ENCODE measurements around the gene RPUSD3.
"Not testable (repeated sequence)": the region's sequence is repeated elsewhere in the genome, so short reads cannot be mapped to it uniquely, and the experiment has no call there.

Gene RPUSD3

GRCh38 chr3:9865125-9865637 is 21.4 kb upstream of the RPUSD3 start:
- DNase-seq: not testable (repeated sequence)

- peak in 49 of 56 donors; percentile 10 to 84 (median 55) for DNase-seq
These were observed 20.6 kb upstream of the RPUSD3 start for GRCh38 chr3:9864200-9864927.

- DNase-seq: no peak
These were observed 19.4 kb upstream of the RPUSD3 start for GRCh38 chr3:9863058-9863772.

- peak in 1 of 56 donors; percentile 27 for DNase-seq
These were observed 18.7 kb upstream of the RPUSD3 start for GRCh38 chr3:9862391-9863057.

GRCh38 chr3:9861626-9862130 is 17.9 kb upstream of the RPUSD3 start:
- DNase-seq: no peak

- DNase-seq: no peak
These were observed 17.4 kb upstream of the RPUSD3 start for GRCh38 chr3:9861201-9861600.

- no peak for DNase-seq
These were observed 15.8 kb upstream of the RPUSD3 start for GRCh38 chr3:9859530-9860025.

GRCh38 chr3:9855594-9855993 is 11.8 kb upstream of the RPUSD3 start:
- no peak for DNase-seq

GRCh38 chr3:9854291-9854940 is 10.6 kb upstream of the RPUSD3 start:
- not testable (repeated sequence) for DNase-seq

GRCh38 chr3:9852528-9852927 is 8.7 kb upstream of the RPUSD3 start:
- DNase-seq: no peak

GRCh38 chr3:9851926-9852325 is 8.1 kb upstream of the RPUSD3 start:
- DNase-seq: peak in 1 of 56 donors; percentile 42

GRCh38 chr3:9851383-9851782 is 7.6 kb upstream of the RPUSD3 start:
- peak in 12 of 56 donors; percentile 6 to 34 (median 18) for DNase-seq

GRCh38 chr3:9848860-9849259 is 5.1 kb upstream of the RPUSD3 start:
- peak in 1 of 56 donors; percentile 28 for DNase-seq

GRCh38 chr3:9847870-9848269 is 4.1 kb upstream of the RPUSD3 start:
- DNase-seq: not testable (repeated sequence)

GRCh38 chr3:9846931-9847488 is 3.2 kb upstream of the RPUSD3 start:
- DNase-seq: no peak

- no peak for DNase-seq
These were observed 2.4 kb upstream of the RPUSD3 start for GRCh38 chr3:9846231-9846630.

- no peak for DNase-seq
These were observed 2.8 kb downstream of the RPUSD3 start for GRCh38 chr3:9841015-9841414.

GRCh38 chr3:9838856-9839255 is 5.0 kb downstream of the RPUSD3 start:
- no peak for DNase-seq

- DNase-seq: no peak
These were observed 5.9 kb downstream of the RPUSD3 start for GRCh38 chr3:9837701-9838582.

All from nucleus accumbens (tissue), 56 donors.